Ovary (tissue), 10 donors: ENCODE data around the gene VASH1. TPM values are rescaled to one million over a fixed set of nuclear protein-coding genes. Genes with fewer than 3 reads are reported as not detected.

Experiments
- DNase-seq, 5 donors: peaks; one replicate each; pipeline ENCODE4 v3.0.0-alpha.2; 2019 to 2020
- H3K27ac ChIP-seq, 2 donors: fragments of 200-600 bp; one replicate each; pipeline versions ENCODE4 v1.5.1 to v1.8.0; 2019 to 2022
- H3K27me3 ChIP-seq: fragments of 200-600 bp; one replicate; pipeline ENCODE4 v1.8.0; 2022
- H3K36me3 ChIP-seq: fragments of 200-600 bp; sonication (generic); one replicate; pipeline ENCODE4 v1.5.1; 2019
- H3K4me1 ChIP-seq: one replicate; pipeline ENCODE4 v1.8.1; 2013; ENCODE audit warnings: mild to moderate bottlenecking, moderate library complexity; ENCODE audit not compliant: insufficient read depth
- H3K4me3 ChIP-seq: fragments of 200-600 bp; sonication (generic); one replicate; pipeline ENCODE4 v1.5.1; 2017
- H3K9me3 ChIP-seq, 2 donors: fragments of 200-600 bp in 1 of 2; sonication (generic) in 1 of 2; one replicate each; pipeline versions ENCODE4 v1.5.1 to v1.8.1; 2013 to 2019; ENCODE audit warnings: mild to moderate bottlenecking in 1 of 2, moderate library complexity in 1 of 2
- EP300 ChIP-seq: sonication (generic); formaldehyde crosslinking; IDR thresholded peaks from one replicate; pipeline ENCODE4 v1.6.1; 2017; ENCODE audit warnings: antibody characterized with exemption
- POLR2A ChIP-seq: fragments of 450-650 bp; IDR thresholded peaks from one replicate; pipeline ENCODE4 v1.6.1; 2017; ENCODE audit warnings: antibody characterized with exemption, mild to moderate bottlenecking, moderate library complexity
- WGBS, 3 donors: extraction: QIAGEN DNeasy Blood & Tissue Kit in 1 of 3; methylation state at CpG; one replicate each; pipeline versions ENCODE4 v1.1.5 to v1.1.7; 2013 to 2017; 5-methylcytosine and 5-hydroxymethylcytosine counted together
- intact Hi-C, 4 donors: fragments of 100-400 bp; cut with DNase I; formaldehyde crosslinking; loops; one replicate each; pipeline versions ENCODE4 v1.11.0 to v1.15.1; 2022 to 2023
- long read RNA-seq, 3 donors: library from polyadenylated mRNA in 2 of 3; unstranded in 2 of 3; transcript quantifications; one replicate each; pipeline ENCODE4 v2.0.0 and lab custom pipeline, GENCODE V29; 2021 to 2026
- polyA plus RNA-seq, 2 donors: library from polyadenylated mRNA; stranded (reverse); fragments of 200-250 nt in 1 of 2; fragments of 350-450 nt in 1 of 2; fragmentation: Illumina TruSeq in 1 of 2; extraction: RNeasy Lipid Tissue Mini Kit (QIAGEN cat#74804) in 1 of 2; gene quantifications; one replicate each; pipeline ENCODE4 v1.2.3, GENCODE V29; 2013 to 2014
- total RNA-seq, 7 donors: library from RNA; depleted of rRNA in 2 of 7; stranded (reverse); fragments of >200 nt in 2 of 7; fragmentation: NEBNext Ultra II Directional in 3 of 7; extraction: Animal tissue kit (Norgen Biotek cat#: 25700) in 3 of 7; gene quantifications; one replicate each; pipeline versions ENCODE4 v1.1.0 to v1.2.4, GENCODE V29; 2016 to 2023
- TF ChIP-seq, protein P1 (sequence below), 3 donors: fragments of 450-650 bp in 2 of 3; fragments of 200-600 bp in 1 of 3; IDR thresholded peaks; one replicate each; pipeline versions ENCODE4 v1.5.1 to v1.8.0; 2016 to 2022; ENCODE audit warnings: antibody characterized with exemption in 3 of 3, mild to moderate bottlenecking in 1 of 3
- donor health status: DM: no; HTN: no; CAD: no; lungs with moderate emphysema.
- donor health status: DM: no; HTN: no; CAD: no.
- donor health status: Bipolar disorder and iron deficiency.
- donor health status: DM: yes; HTN: yes; CAD: no.
- donor health status: DM: no; HTN: no; CAD: no.
- donor health status: DM: yes; HTN: yes; CAD: no.

VASH1 gene
- total RNA-seq = 10 to 100 TPM in 5 of 7 donors, 1 to 10 TPM in 2; 5.1 to 23.8 (median 16.7) TPM
- 10 to 100 TPM; 10.9 to 21.6 TPM for polyA plus RNA-seq
- long read RNA-seq, donor 1, partial matches to known transcripts = 0 of 27 reads
- long read RNA-seq, donor 1, other reads (novel, unspliced or antisense) = 27 of 27 reads
- long read RNA-seq, donor 2, full-length matches to known transcripts = 5 of 44 reads
- long read RNA-seq, donor 2, partial matches to known transcripts = 39 of 44 reads
- long read RNA-seq, donor 2, other reads (novel, unspliced or antisense) = 0 of 44 reads
- long read RNA-seq, donor 3, full-length matches to known transcripts = 14 of 35 reads
- long read RNA-seq, donor 3, partial matches to known transcripts = 0 of 35 reads
- long read RNA-seq, donor 3, other reads (novel, unspliced or antisense) = 21 of 35 reads

DNA sequence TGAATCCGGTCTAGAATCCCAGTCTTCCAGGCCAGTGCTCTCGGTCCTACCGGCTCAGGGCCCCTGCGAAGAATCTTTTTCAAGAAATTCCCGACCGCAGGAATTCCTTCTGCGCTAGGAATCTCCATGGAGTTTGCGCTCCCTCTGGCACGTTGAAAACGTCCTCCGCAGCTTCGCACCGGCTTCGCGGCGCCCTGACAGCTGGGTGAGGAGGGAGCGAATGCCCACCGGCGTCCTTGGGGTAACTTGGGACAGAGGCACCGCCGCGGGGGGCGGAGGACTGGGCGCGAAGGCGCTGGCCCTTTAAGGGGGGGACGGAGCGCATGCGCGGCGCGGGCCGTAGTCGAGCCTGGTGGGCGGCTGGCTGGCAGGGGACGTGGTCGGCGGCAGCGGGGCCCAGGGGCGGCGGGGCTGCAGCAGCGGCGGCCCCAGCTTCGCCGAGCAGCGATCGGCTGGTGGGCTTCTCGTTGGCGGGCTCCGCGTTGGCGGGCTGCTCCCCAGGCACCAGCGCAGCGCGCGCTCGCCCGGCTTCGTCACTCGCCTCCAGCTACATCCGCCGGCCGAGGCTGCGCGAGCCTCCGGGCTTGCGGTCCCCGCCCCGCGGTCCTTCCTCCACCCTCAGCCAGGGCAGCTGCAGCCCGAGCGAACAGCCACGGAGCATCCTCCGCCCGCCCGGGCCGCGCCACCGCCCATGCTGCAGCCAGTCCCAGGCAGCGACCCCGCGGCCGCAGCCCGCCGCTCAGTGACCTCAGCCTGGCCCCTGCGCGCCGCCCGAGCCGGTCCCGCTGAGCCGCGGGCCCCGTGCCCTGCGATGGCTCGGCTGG is at the start of gene VASH1:
Gene VASH1 (plus strand): TSS at position 333 of the 824 bp plus-strand sequence. CDS start 1,354 bp downstream, outside the sequence.
- Histone ChIP-seq H3K27me3 (no peaks in the 10 kb centered on the region), H3K9me3 (no peaks in the 10 kb centered on the region), H3K4me1 (peaks cover 11% of the 10 kb centered on the region), H3K27ac (peak within 1 kb of the TSS; percentile 1 to 26), H3K4me3 (peak within 1 kb of the TSS; percentile 76), H3K36me3 (no peaks in the 10 kb centered on the region)
- 0 to 1% (median 1%) methylated on average over 47 to 96 of the region's 96 CpGs for WGBS, 3 donors
- intact Hi-C loops = no loop called here
- TF ChIP-seq, protein P1, sequence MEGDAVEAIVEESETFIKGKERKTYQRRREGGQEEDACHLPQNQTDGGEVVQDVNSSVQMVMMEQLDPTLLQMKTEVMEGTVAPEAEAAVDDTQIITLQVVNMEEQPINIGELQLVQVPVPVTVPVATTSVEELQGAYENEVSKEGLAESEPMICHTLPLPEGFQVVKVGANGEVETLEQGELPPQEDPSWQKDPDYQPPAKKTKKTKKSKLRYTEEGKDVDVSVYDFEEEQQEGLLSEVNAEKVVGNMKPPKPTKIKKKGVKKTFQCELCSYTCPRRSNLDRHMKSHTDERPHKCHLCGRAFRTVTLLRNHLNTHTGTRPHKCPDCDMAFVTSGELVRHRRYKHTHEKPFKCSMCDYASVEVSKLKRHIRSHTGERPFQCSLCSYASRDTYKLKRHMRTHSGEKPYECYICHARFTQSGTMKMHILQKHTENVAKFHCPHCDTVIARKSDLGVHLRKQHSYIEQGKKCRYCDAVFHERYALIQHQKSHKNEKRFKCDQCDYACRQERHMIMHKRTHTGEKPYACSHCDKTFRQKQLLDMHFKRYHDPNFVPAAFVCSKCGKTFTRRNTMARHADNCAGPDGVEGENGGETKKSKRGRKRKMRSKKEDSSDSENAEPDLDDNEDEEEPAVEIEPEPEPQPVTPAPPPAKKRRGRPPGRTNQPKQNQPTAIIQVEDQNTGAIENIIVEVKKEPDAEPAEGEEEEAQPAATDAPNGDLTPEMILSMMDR (IDR thresholded peaks at IDR 0.05) = no peak
- no peak for TF ChIP-seq POLR2A
- no peak for TF ChIP-seq EP300
- DNase-seq = peak in 4 of 5 donors; percentile 54 to 78 (median 70)

- 89 to 96% (median 95%) methylated on average over 10 of the region's 10 CpGs for WGBS, 3 donors
- intact Hi-C loops = loop anchor here in 1 of 4 donors (10.0 kb wide), 1 partner anchor 72 kb away; no protein-coding TSS in a partner anchor
- H3K36me3 ChIP-seq = no peaks in the 10 kb centered on the region
- no peak overlapping the region for H3K4me3 ChIP-seq
- peaks cover 6% of the 10 kb centered on the region for H3K4me1 ChIP-seq
- H3K27me3 ChIP-seq = no peaks in the 10 kb centered on the region
- H3K9me3 ChIP-seq = no peaks in the 10 kb centered on the region
- no peak overlapping the region for H3K27ac ChIP-seq
- DNase-seq = no peak
- no peak for TF ChIP-seq EP300
- TF ChIP-seq, protein P1 (IDR thresholded peaks at IDR 0.05) = no peak
- TF ChIP-seq POLR2A = no peak
Measured at GRCh38 chr14:76713121-76713520, 48.1 kb upstream of the VASH1 start.

GRCh38 chr14:76714470-76714869 is 46.8 kb upstream of the VASH1 start:
- intact Hi-C loops = loop anchor here in 1 of 4 donors (10.0 kb wide), 1 partner anchor 70 kb away; no protein-coding TSS in a partner anchor
- Histone ChIP-seq H3K36me3 (no peaks in the 10 kb centered on the region), H3K4me1 (peaks cover 6% of the 10 kb centered on the region), H3K9me3 (no peaks in the 10 kb centered on the region), H3K27ac (no peak overlapping the region), H3K4me3 (no peak overlapping the region), H3K27me3 (no peaks in the 10 kb centered on the region)
- DNase-seq = no peak
- 66 to 81% (median 77%) methylated on average over 5 of the region's 5 CpGs for WGBS, 3 donors
- TF ChIP-seq, protein P1 (IDR thresholded peaks at IDR 0.05) = no peak
- no peak for TF ChIP-seq EP300

- peaks cover 6% of the 10 kb centered on the region for H3K4me1 ChIP-seq
- no peaks in the 10 kb centered on the region for H3K27me3 ChIP-seq
- no peaks in the 10 kb centered on the region for H3K36me3 ChIP-seq
- H3K9me3 ChIP-seq = no peaks in the 10 kb centered on the region
- peak overlapping the region in 1 of 2 donors; percentile 42 for H3K27ac ChIP-seq
- TF ChIP-seq EP300 = no peak
- no peak for TF ChIP-seq POLR2A
- TF ChIP-seq, protein P1 (IDR thresholded peaks at IDR 0.05) = no peak
- intact Hi-C loops = loop anchor here in 1 of 4 donors (10.0 kb wide), 1 partner anchor 70 kb away; no protein-coding TSS in a partner anchor
- no peak for DNase-seq
- no peak overlapping the region for H3K4me3 ChIP-seq
- 8 to 12% (median 11%) methylated on average over 6 of the region's 6 CpGs for WGBS, 3 donors
Measured at GRCh38 chr14:76715101-76715500, 46.2 kb upstream of the VASH1 start.
